HG03135 (cell line): ENCODE measurements around the gene POP5.
"Not testable (repeated sequence)": the region's sequence is repeated elsewhere in the genome, so short reads cannot be mapped to it uniquely, and the experiment has no call there.

Source experiments
- ATAC-seq: cut with Tn5 transposase; IDR thresholded peaks from one replicate; pipeline ENCODE4 v1.9.1; 2021; ENCODE audit warnings: mild to moderate bottlenecking, moderate library complexity; ENCODE audit not compliant: unreplicated experiment

Gene POP5, protein sequence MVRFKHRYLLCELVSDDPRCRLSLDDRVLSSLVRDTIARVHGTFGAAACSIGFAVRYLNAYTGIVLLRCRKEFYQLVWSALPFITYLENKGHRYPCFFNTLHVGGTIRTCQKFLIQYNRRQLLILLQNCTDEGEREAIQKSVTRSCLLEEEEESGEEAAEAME

DNA sequence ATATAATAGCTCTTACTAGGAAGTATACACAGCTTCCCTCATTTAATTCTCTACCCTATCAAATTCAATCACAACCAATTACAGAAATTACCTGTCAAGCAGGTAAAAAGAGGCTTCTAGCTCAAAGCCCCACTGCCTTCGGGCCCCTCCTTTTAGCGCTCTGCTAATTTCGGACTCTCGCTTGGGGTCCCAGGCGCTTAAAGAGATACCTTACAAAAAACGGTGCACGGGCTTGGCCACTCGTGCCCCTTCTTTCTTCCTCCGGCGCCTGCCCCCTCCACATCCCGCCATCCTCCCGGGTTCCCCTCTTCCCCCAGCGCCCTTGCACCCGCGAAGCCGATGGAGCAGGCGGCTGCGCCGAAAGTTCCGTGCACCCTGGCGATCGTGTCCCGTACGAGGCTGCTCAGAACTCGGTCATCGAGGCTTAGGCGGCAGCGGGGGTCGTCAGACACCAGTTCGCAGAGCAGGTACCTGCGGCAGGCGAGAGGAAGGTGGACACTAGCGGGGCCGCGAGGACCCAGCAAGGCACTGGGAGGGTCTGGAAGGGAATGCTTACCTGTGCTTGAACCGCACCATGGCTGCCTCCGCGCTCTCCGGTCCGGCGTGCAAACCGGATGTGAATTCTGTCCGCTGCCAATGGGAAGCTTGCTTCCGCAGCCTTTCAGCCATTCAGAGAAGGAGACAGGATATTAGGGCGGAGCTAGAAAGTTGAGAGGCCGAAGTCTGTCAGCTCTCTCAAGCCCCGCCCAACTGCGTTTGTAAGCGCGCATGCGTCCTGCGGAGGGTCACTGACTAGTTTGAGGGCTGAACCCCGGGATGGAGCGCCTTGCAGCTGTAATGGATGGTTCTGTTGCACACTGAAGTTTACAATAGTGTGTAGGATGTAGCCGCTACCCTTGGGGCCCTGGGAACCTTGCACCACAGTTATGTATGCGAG is at the start of gene POP5:
POP5 (minus strand) TSS at position 616 of the 937 bp plus-strand sequence; CDS start at position 576, 40 bp downstream.
- ATAC-seq: peak; percentile 90

DNA sequence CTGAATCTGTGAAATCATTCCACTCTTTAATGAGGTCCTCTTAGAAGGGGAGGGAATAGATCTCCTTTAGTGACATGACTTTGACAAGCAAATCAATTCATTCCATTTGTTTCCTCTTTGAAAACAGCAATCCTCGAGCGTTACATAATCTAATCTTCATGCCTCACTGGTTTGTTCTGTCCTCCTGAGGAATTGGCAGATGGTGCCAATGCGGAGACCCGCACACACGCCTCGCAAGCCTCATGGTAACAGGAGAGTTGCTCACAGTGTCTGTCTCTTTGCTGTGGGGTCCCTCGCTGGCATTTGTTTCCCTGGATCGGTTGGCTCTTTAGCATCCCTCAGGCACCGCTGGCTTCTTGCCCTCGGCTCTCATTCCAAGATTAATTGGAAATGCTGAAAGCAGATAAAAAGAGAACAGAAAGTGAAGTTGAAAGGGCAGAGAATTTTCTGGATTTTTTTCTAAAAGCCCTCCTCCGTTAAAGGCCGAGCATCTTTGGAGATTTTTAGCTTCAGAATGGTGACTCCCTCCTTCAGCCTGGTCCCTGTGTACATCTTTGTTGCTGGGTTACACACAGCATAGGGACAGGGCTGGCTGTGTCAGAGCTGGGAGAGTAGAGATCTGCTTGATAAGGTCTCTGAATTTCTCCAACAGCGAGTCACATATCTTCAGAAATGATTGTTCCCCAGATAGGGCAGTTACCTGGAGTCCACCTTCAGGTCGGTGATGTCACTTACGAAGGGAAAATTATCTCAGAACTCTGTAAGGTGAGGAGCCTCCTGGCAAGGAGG is 49.1 kb upstream of the POP5 start:
- no peak for ATAC-seq

DNA sequence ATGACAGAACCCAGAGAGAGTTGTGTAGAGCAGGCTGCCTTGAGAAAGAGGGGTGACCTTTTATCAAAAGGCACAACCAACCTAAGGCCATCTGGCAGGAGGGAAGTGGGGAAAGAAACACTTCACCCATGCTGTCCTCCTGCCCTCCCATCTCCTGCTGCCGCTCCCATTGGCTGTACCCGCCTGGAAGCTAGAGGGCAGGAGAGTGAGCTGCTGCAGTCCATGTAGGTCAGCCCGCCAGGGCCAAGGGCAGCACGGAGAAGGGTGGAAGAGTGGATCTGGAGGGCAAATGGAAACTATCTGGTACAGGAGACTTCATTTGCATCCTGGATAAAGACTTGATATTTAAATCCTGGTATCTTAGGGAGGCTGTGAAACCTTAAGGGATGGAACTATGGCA is 47.7 kb upstream of the POP5 start:
- no peak for ATAC-seq

GRCh38 chr12:120625557-120626419 is 44.6 kb upstream of the POP5 start:
- ATAC-seq: no peak

- no peak for ATAC-seq
Observed at GRCh38 chr12:120620624-120621023, 39.4 kb upstream of the POP5 start.

- no peak for ATAC-seq
Observed at GRCh38 chr12:120618954-120619615, 37.9 kb upstream of the POP5 start.

- not testable (repeated sequence) for ATAC-seq
Observed at GRCh38 chr12:120617767-120618166, 36.6 kb upstream of the POP5 start.

GRCh38 chr12:120617193-120617592 is 36.0 kb upstream of the POP5 start:
- ATAC-seq: not testable (repeated sequence)

- ATAC-seq: no peak
Observed at GRCh38 chr12:120614848-120615247, 33.6 kb upstream of the POP5 start.

DNA sequence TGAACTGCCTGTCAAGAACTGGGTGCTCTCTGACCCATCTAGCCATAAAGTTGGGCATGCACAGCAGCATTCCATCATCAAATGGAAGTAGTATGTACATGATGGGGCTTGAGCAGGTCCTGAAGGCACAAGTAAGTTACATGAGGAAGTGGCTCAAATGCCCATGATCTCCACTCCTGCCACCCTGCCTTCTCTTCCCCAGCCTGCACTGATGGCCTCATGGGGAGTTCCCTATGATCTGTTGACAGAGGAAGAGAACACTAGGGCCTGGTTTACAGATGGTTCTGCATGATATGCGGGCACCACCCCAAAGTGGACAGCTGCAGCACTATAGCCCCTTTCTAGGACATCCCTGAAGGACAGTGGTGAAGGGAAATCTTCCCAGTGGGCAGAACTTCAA is 30.3 kb upstream of the POP5 start:
- ATAC-seq: not testable (repeated sequence)

- no peak for ATAC-seq
Observed at GRCh38 chr12:120610560-120610959, 29.4 kb upstream of the POP5 start.

DNA sequence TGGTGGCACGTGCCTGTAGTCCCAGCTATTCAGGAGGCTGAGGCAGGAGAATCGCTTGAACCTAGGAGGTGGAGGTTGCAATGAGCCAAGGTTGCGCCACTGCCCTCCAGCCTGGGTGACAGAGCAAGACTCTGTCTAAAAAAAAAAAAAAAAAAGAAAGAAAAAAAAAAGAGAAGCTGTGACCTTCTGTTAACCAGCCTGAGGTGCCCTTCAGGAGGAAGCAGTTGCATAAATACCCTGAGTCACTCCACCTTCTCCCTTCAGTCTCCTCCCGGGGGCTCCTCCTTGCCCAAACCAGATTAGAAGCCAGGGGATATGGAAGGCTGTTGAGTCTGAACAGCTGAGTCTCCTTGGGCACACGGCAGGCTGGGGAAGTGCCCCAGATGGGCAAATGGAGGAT is 21.2 kb upstream of the POP5 start:
- ATAC-seq: not testable (repeated sequence)

DNA sequence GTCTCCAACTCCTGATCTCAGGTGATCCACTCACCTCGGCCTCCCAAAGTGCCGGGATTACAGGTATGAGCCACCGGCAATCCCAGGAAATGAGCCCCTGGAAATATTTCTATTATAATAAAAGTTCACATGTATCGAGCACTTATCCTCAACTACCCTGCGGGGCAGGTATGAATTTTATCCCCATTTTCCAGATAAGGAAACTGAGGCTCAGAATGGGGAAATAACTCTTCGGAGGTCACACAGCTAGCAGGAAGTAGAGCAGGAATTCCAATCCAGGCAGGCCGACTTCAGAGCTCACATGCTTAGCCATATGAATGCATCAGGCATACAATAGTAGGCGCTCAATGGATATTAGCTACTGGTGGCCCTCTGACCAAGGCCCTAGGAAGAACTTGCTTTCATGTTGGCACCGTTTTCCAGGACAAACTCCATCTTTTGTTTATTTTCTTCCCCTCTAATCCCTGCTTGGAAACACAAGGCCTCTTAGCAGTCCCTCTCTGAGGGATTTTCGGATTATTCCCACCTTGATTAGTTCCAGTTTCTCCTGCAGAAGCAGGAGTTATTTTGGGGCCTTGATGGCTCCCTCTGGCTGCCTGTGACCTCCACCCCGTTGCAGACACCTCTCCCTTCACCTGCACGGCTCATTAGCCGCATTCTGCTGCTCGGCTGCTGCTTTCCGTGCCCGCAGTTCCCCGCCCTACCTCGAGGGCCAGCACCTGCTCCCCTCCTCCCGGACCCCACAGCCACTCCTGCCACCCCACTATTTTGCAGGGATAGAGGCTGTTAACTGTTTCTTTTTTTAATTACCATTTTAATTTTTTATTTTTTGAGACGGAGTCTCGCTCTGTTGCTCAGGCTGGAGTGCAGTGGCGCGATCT is 18.7 kb upstream of the POP5 start:
- ATAC-seq: no peak

GRCh38 chr12:120598674-120599463 is 17.7 kb upstream of the POP5 start:
- no peak for ATAC-seq

DNA sequence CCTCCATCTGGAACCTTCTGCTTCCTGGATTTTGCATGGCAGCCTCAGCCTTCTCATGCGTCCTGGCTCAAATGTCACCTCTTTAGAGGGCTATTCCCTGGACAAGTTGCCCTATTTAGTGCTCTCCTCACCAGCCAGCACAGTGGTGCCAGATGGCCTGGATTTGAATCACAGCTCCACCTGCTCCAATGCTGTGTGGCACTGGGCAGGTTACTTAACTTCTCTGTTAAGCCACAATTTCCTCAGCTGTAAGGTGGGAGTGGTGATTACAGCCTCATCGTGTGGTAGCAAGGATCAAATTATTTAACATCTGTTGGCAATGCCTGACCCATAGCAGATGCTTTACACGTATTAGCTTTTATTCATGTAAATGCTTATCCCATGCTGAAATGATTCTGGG is 16.7 kb upstream of the POP5 start:
- no peak for ATAC-seq

DNA sequence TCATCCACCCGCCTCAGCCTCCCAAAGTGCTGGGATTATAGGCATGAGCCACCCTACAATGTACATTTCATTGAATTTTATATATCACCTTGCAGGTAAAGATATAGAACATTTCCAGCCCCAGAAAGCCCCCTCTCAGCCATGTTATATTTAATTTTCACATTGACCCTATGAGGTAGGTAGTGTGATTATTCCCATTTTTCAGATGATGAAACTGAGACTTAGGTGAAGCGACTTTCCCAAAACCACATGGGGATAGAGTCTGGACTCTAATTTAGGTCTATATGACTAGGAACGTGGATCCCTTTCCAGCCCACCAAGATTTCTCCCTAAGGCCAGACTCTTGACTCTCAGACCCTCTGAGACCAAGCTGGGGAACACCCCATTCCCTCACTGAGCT is 15.7 kb upstream of the POP5 start:
- ATAC-seq: no peak

DNA sequence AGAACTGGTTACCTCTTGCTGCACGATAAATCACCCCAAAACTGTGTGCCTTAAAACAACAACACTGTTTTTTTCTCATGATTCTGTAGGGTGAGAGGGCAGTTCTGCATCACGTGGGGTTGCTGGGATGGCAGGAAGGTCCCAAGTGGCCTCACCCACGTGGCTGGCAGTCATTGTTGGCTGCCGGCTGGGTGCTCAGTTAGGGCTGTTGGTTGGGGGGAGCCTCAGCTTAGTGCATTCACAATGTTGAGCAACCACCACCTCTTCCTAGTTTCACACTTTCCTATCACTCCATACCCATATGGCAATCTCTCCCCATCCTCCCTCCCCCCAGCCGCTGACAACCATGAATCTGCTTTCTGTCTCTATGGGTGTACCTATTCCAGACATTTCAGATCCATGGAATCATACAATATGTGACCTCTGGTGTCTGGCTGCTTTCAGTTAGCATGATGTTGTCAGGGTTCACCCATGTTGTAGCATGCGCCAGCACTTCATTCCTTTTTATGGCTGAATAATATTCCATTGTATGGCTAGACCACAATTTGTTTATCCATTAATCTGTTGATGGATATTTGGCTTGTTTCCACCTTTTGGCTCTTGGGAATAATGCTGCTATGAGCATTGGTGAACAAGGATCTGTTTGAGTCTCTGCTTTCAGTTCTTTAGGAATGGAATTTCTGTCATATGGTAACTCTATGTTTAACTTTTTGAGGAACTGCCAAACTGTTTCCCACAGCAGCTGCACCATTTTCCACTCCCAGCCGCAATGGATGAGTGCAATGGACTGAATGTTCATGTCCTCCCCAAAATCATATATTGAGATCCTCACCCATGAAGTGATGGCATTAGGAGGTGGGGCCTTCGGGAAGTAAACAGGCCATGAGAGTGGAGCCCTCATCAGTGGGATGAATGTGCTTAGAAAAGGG is 11.2 kb upstream of the POP5 start:
- ATAC-seq: no peak
